T-helper 17 cell (primary cell): Measurements from ENCODE around the gene KCTD16. TPM values are rescaled to one million over a fixed set of nuclear protein-coding genes. Genes with fewer than 3 reads are reported as not detected.

Experiments used
- ATAC-seq: fragments of 150-1000 bp; cut with Tn5 transposase; 2 replicates; pipeline ENCODE4 v1.10.0; 2021; ENCODE audit warnings: mild to moderate bottlenecking, moderate library complexity
- DNase-seq, 3 donors: peaks; one replicate each; pipeline versions ENCODE4 v3.0.0 to v3.0.0-alpha.2; 2020 to 2021
- H3K9me3 ChIP-seq: one replicate; pipeline ENCODE4 v1.7.0; 2013; ENCODE audit warnings: low read length, mild to moderate bottlenecking; ENCODE audit not compliant: control insufficient read depth, poor library complexity, severe bottlenecking
- H3K27ac Mint-ChIP-seq: one replicate; pipeline ENCODE4 v1.8.0; 2022; ENCODE audit warnings: mild to moderate bottlenecking, moderate library complexity, mixed read lengths
- H3K27me3 Mint-ChIP-seq: one replicate; pipeline ENCODE4 v1.8.0; 2022; ENCODE audit warnings: mixed read lengths
- H3K36me3 Mint-ChIP-seq: one replicate; pipeline ENCODE4 v1.8.0; 2022; ENCODE audit warnings: low read depth, mixed read lengths
- H3K4me1 Mint-ChIP-seq: one replicate; pipeline ENCODE4 v1.8.0; 2022; ENCODE audit warnings: mild to moderate bottlenecking, mixed read lengths
- H3K4me3 Mint-ChIP-seq: one replicate; pipeline ENCODE4 v1.8.0; 2022; ENCODE audit warnings: mild to moderate bottlenecking, moderate library complexity, mixed read lengths
- total RNA-seq, 4 donors: library from RNA in 2 of 4; stranded (reverse) in 2 of 4; gene quantifications; one replicate each; pipeline ENCODE4 v1.2.3 and lab custom pipeline; 2022 to 2026

KCTD16 gene
- total RNA-seq, 2 donors from 2014 or later: not detected

GRCh38 chr5:144183254-144183889 is 12.7 kb downstream of the KCTD16 start:
- Mint-ChIP-seq H3K36me3 (no peaks in the 10 kb centered on the region), H3K27me3 (no peaks in the 10 kb centered on the region), H3K4me1 (peaks cover 27% of the 10 kb centered on the region), H3K4me3 (no peak overlapping the region), H3K27ac (no peak overlapping the region)
- no peak for ATAC-seq
- no peaks in the 10 kb centered on the region for H3K9me3 ChIP-seq
- DNase-seq: no peak

GRCh38 chr5:144187699-144188294 is 17.1 kb downstream of the KCTD16 start:
- Mint-ChIP-seq H3K4me1 (peaks cover 50% of the 10 kb centered on the region), H3K4me3 (peak overlapping the region; percentile 76), H3K27me3 (no peaks in the 10 kb centered on the region), H3K36me3 (no peaks in the 10 kb centered on the region), H3K27ac (no peak overlapping the region)
- DNase-seq (peak; percentile 51 to 71 (median 58)), ATAC-seq (peak; percentile 59)
- no peaks in the 10 kb centered on the region for H3K9me3 ChIP-seq

DNA sequence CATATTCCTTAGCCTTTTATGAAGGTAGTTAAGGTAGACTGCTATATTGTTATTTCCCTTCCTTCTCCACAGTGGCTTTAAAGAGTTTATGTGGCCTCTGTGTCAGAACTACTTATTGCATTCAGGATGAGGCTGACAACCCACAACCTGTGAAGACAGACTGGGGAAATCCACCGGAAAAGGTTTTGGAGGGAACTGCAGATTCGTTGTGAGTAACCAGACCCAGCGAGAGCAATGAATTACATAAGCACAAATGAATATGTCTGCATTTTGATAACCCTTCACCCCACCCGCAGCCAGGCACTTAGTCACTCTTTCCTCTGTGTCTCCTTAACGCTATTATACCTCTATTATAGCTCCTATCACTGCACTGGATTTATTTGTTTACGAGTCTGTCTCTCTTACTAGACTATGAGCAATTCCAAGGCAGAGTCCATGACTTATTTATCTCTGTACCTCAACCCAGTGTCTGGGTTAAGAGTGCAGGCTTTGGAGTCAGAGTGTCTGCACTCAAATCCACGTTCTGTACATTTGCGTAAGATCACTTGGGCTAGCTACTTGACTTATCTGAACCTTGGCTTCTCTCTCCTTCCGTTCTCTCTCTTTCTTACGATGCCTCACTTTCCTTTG is 19.2 kb downstream of the KCTD16 start:
- peaks cover 48% of the 10 kb centered on the region for H3K4me1 Mint-ChIP-seq
- peak; percentile 52 to 76 (median 53) for DNase-seq
- no peaks in the 10 kb centered on the region for H3K27me3 Mint-ChIP-seq
- no peaks in the 10 kb centered on the region for H3K36me3 Mint-ChIP-seq
- ATAC-seq: peak; percentile 81
- H3K9me3 ChIP-seq: no peaks in the 10 kb centered on the region
- H3K27ac Mint-ChIP-seq: no peak overlapping the region
- peak overlapping the region; percentile 79 for H3K4me3 Mint-ChIP-seq

GRCh38 chr5:144191531-144191930 is 20.9 kb downstream of the KCTD16 start:
- Mint-ChIP-seq H3K36me3 (no peaks in the 10 kb centered on the region), H3K4me3 (peak overlapping the region; percentile 79), H3K4me1 (peaks cover 44% of the 10 kb centered on the region)

DNA sequence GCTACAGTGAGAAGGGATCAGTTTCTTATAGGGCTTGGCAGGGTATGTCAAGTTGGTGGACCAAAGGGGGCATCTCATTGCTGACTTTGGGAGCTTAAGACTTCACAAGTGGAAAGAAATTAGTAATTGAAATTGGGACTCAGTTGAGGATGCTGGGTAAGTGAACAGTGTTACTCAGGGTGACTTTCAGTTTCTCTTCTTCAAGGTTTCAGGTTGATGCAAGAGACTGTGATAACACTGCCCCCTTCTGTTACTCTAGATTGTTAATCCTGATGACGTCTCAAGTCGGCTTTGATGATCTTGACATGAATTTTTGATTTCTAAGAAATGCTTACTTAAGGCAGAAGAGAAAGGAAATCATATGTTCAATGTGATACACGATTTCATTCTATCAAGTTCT is 21.3 kb downstream of the KCTD16 start:
- no peaks in the 10 kb centered on the region for H3K27me3 Mint-ChIP-seq
- H3K36me3 Mint-ChIP-seq: no peaks in the 10 kb centered on the region
- ATAC-seq (peak; percentile 39), DNase-seq (no peak)
- no peaks in the 10 kb centered on the region for H3K9me3 ChIP-seq
- H3K27ac Mint-ChIP-seq: no peak overlapping the region
- peaks cover 44% of the 10 kb centered on the region for H3K4me1 Mint-ChIP-seq
- H3K4me3 Mint-ChIP-seq: no peak overlapping the region

More at GRCh38 chr5:144191531-144191930, 20.9 kb downstream of the KCTD16 start:
- Mint-ChIP-seq H3K27ac (no peak overlapping the region), H3K27me3 (no peaks in the 10 kb centered on the region)
- ATAC-seq (no peak), DNase-seq (no peak)
- H3K9me3 ChIP-seq: no peaks in the 10 kb centered on the region

- Mint-ChIP-seq H3K27me3 (no peaks in the 10 kb centered on the region), H3K36me3 (no peaks in the 10 kb centered on the region), H3K4me1 (peaks cover 38% of the 10 kb centered on the region), H3K4me3 (no peak overlapping the region), H3K27ac (no peak overlapping the region)
- no peak for DNase-seq
- no peak for ATAC-seq
- no peaks in the 10 kb centered on the region for H3K9me3 ChIP-seq
These were observed 22.0 kb downstream of the KCTD16 start for GRCh38 chr5:144192661-144193060.

- peaks cover 24% of the 10 kb centered on the region for H3K4me1 Mint-ChIP-seq
- no peak overlapping the region for H3K4me3 Mint-ChIP-seq
- peaks cover under 1% of the 10 kb centered on the region for H3K36me3 Mint-ChIP-seq
- ATAC-seq (no peak), DNase-seq (no peak)
- H3K9me3 ChIP-seq: no peaks in the 10 kb centered on the region
- H3K27me3 Mint-ChIP-seq: peaks cover 6% of the 10 kb centered on the region
- H3K27ac Mint-ChIP-seq: no peak overlapping the region
These were observed 23.5 kb downstream of the KCTD16 start for GRCh38 chr5:144194144-144194543.

DNA sequence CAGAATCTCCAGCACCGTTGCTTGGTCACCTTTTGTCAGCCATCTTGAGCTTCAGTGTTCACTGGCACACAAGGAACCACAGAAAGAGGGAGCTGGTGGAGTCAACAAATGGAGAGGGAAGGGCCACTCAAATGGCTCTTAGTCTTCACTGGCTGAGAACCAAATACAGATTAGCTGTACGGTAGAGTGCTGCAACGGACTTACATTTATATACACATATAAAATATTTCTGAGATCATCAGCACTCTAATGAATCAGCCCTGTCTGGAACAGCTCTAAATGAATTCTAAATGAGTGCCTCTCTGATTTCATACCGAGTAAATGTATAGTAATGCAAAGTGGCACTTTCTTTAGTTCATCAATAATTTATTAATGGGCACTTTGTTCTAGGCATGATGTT is 24.8 kb downstream of the KCTD16 start:
- H3K4me1 Mint-ChIP-seq: peaks cover 12% of the 10 kb centered on the region
- DNase-seq (no peak), ATAC-seq (no peak)
- H3K27ac Mint-ChIP-seq: no peak overlapping the region
- H3K9me3 ChIP-seq: no peaks in the 10 kb centered on the region
- peaks cover 2% of the 10 kb centered on the region for H3K36me3 Mint-ChIP-seq
- H3K4me3 Mint-ChIP-seq: no peak overlapping the region
- peaks cover 6% of the 10 kb centered on the region for H3K27me3 Mint-ChIP-seq

GRCh38 chr5:144196612-144197011 is 25.9 kb downstream of the KCTD16 start:
- DNase-seq (no peak), ATAC-seq (no peak)
- H3K27ac Mint-ChIP-seq: no peak overlapping the region
- H3K9me3 ChIP-seq: no peaks in the 10 kb centered on the region
- peaks cover 13% of the 10 kb centered on the region for H3K27me3 Mint-ChIP-seq
- peaks cover 2% of the 10 kb centered on the region for H3K36me3 Mint-ChIP-seq
- H3K4me3 Mint-ChIP-seq: no peak overlapping the region
- peaks cover under 1% of the 10 kb centered on the region for H3K4me1 Mint-ChIP-seq

- H3K9me3 ChIP-seq: no peaks in the 10 kb centered on the region
- DNase-seq: no peak
- Mint-ChIP-seq H3K27ac (no peak overlapping the region), H3K36me3 (peaks cover 2% of the 10 kb centered on the region), H3K4me3 (no peak overlapping the region), H3K27me3 (peaks cover 26% of the 10 kb centered on the region), H3K4me1 (no peaks in the 10 kb centered on the region)
- no peak for ATAC-seq
These were observed 27.7 kb downstream of the KCTD16 start for GRCh38 chr5:144198386-144198785.

DNA sequence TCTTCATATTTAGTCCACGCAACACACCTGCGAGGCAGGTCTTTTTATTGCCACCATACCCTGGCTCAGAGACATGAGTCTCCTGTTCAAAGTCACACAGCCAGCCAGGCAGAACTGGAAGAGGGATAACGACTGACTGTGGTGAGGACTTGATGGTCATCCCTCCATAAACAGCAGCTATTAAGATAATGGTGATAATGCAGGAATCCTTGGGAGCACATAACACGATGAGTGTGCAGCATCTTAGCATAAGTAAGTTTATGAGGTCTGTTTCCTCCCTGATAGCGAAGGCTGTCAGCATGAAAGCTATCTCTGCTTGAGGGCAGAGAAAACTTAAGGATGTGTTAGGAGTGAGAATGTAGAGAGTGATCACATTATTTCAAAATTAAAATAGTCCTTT is 30.9 kb downstream of the KCTD16 start:
- DNase-seq (no peak), ATAC-seq (no peak)
- Mint-ChIP-seq H3K27me3 (peaks cover 58% of the 10 kb centered on the region), H3K27ac (no peak overlapping the region), H3K36me3 (peaks cover 5% of the 10 kb centered on the region), H3K4me3 (no peak overlapping the region), H3K4me1 (peaks cover 7% of the 10 kb centered on the region)
- no peaks in the 10 kb centered on the region for H3K9me3 ChIP-seq

DNA sequence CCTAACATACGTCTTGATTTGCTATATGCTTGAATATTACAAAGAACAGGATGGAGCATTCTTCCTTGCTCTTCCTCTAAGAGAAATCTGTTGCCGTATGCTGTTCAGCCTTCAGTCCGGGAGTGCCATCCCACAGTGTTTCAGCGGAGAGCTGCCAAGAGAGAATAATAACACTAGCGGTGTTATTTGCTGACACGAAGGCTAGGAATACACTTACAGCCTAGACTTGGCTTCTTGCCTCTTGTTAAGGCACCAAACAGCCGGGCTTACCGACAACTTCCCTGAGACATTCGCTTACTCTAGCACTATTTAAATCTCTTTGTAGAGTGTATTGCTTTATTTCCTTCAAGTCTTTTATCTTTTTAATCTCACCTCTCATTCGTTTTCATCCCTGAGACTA is 31.4 kb downstream of the KCTD16 start:
- no peak overlapping the region for H3K27ac Mint-ChIP-seq
- ATAC-seq: no peak
- peaks cover 63% of the 10 kb centered on the region for H3K27me3 Mint-ChIP-seq
- H3K36me3 Mint-ChIP-seq: peaks cover 5% of the 10 kb centered on the region
- H3K4me3 Mint-ChIP-seq: no peak overlapping the region
- peaks cover 7% of the 10 kb centered on the region for H3K4me1 Mint-ChIP-seq
- H3K9me3 ChIP-seq: no peaks in the 10 kb centered on the region
- DNase-seq: no peak

- Mint-ChIP-seq H3K4me3 (no peak overlapping the region), H3K27ac (no peak overlapping the region), H3K27me3 (peaks cover 69% of the 10 kb centered on the region), H3K4me1 (peaks cover 7% of the 10 kb centered on the region), H3K36me3 (peaks cover 5% of the 10 kb centered on the region)
- ATAC-seq (no peak), DNase-seq (no peak)
- H3K9me3 ChIP-seq: no peaks in the 10 kb centered on the region
These were observed 32.1 kb downstream of the KCTD16 start for GRCh38 chr5:144202726-144203125.
